Measurements from ENCODE around the gene SLC9A3.

The SLC9A3 gene

GRCh38 chr5:458547-459353 lies 65.5 kb downstream of the SLC9A3 start:
- Histone ChIP-seq H3K27ac (no peak overlapping the region), H3K4me2 (no peak overlapping the region), H3K4me3 (no peak overlapping the region), H3K36me3 (peaks cover 86 to 98% (median 94%) of the 10 kb centered on the region in 11 experiments), H3K9me3 (replicated peaks in 1 of 11) (no peaks in the 10 kb centered on the region), H4K20me1 (peaks cover 62 to 93% (median 78%) of the 10 kb centered on the region in 11 experiments), H3K4me1 (peaks cover 1 to 9% (median 4%) of the 10 kb centered on the region in 10 experiments; a peak in 19 of 20 replicates), H3K9ac (no peak overlapping the region), H3K27me3 (no peaks in the 10 kb centered on the region)
- no peak for TF ChIP-seq Cebpa-rat (IDR thresholded peaks at IDR 0.05)

GRCh38 chr5:457195-457961 lies 66.9 kb downstream of the SLC9A3 start:
- H3K4me3 ChIP-seq, result no peak overlapping the region
- no peaks in the 10 kb centered on the region for H3K27me3 ChIP-seq
- H3K36me3 ChIP-seq, result peaks cover 93 to 100% (median 98%) of the 10 kb centered on the region in 11 experiments
- peaks cover 6 to 20% (median 17%) of the 10 kb centered on the region in 10 experiments; a peak in 19 of 20 replicates for H3K4me1 ChIP-seq
- H4K20me1 ChIP-seq, result peaks cover 74 to 98% (median 87%) of the 10 kb centered on the region in 11 experiments
- no peak for TF ChIP-seq Cebpa-rat (IDR thresholded peaks at IDR 0.05)
- no peak overlapping the region for H3K27ac ChIP-seq
- H3K9me3 ChIP-seq (replicated peaks in 1 of 11), result peaks cover 3 to 7% (median 5%) of the 10 kb centered on the region in 11 experiments; a peak in 21 of 22 replicates
- H3K4me2 ChIP-seq, result no peak overlapping the region
- H3K9ac ChIP-seq, result no peak overlapping the region

- Histone ChIP-seq H3K36me3 (peaks cover 93 to 100% (median 98%) of the 10 kb centered on the region in 11 experiments), H4K20me1 (peaks cover 74 to 95% (median 82%) of the 10 kb centered on the region in 11 experiments), H3K27ac (no peak overlapping the region), H3K27me3 (no peaks in the 10 kb centered on the region), H3K9me3 (replicated peaks in 1 of 11) (peaks cover 11 to 15% (median 13%) of the 10 kb centered on the region in 11 experiments), H3K4me3 (no peak overlapping the region), H3K9ac (no peak overlapping the region), H3K4me2 (no peak overlapping the region), H3K4me1 (peaks cover 6 to 21% (median 17%) of the 10 kb centered on the region in 10 experiments; a peak in 19 of 20 replicates)
- no peak for TF ChIP-seq Cebpa-rat (IDR thresholded peaks at IDR 0.05)
These were observed 67.7 kb downstream of the SLC9A3 start for GRCh38 chr5:456351-457194.

GRCh38 chr5:455806-456205 lies 68.4 kb downstream of the SLC9A3 start:
- Histone ChIP-seq H3K27ac (no peak overlapping the region), H3K4me1 (peaks cover 6 to 21% (median 17%) of the 10 kb centered on the region in 10 experiments; a peak in 19 of 20 replicates), H3K4me2 (no peak overlapping the region), H3K4me3 (no peak overlapping the region), H3K36me3 (peaks cover 98 to 100% (median 100%) of the 10 kb centered on the region in 11 experiments), H3K9ac (no peak overlapping the region), H3K27me3 (no peaks in the 10 kb centered on the region), H4K20me1 (peaks cover 73 to 90% (median 81%) of the 10 kb centered on the region in 11 experiments), H3K9me3 (replicated peaks in 1 of 11) (peaks cover 19 to 22% (median 21%) of the 10 kb centered on the region in 11 experiments)
- no peak for TF ChIP-seq Cebpa-rat (IDR thresholded peaks at IDR 0.05)

GRCh38 chr5:454936-455335 lies 69.3 kb downstream of the SLC9A3 start:
- no peak overlapping the region for H3K4me2 ChIP-seq
- no peaks in the 10 kb centered on the region for H3K27me3 ChIP-seq
- H3K9ac ChIP-seq, result no peak overlapping the region

GRCh38 chr5:453725-454481 lies 70.3 kb downstream of the SLC9A3 start:
- H3K27me3 ChIP-seq, result no peaks in the 10 kb centered on the region
- peaks cover 62 to 78% (median 67%) of the 10 kb centered on the region in 11 experiments for H4K20me1 ChIP-seq
- no peak overlapping the region for H3K9ac ChIP-seq
- no peak overlapping the region for H3K27ac ChIP-seq
- H3K4me2 ChIP-seq, result peak overlapping the region in 7 of 11 experiments; percentile 54 to 80 (median 73); a peak in 12 of 22 replicates
- TF ChIP-seq Cebpa-rat (IDR thresholded peaks at IDR 0.05), result no peak
- H3K9me3 ChIP-seq (replicated peaks in 1 of 11), result peaks cover 23 to 32% (median 28%) of the 10 kb centered on the region in 11 experiments
- peaks cover 6 to 21% (median 18%) of the 10 kb centered on the region in 10 experiments; a peak in 19 of 20 replicates for H3K4me1 ChIP-seq
- H3K4me3 ChIP-seq, result no peak overlapping the region
- peaks cover 98 to 100% (median 100%) of the 10 kb centered on the region in 11 experiments for H3K36me3 ChIP-seq

More at GRCh38 chr5:454936-455335, 69.3 kb downstream of the SLC9A3 start:
- H3K27ac ChIP-seq, result no peak overlapping the region
- H3K4me3 ChIP-seq, result no peak overlapping the region
- peaks cover 6 to 21% (median 17%) of the 10 kb centered on the region in 10 experiments; a peak in 19 of 20 replicates for H3K4me1 ChIP-seq
- peaks cover 67 to 81% (median 73%) of the 10 kb centered on the region in 11 experiments for H4K20me1 ChIP-seq
- no peak for TF ChIP-seq Cebpa-rat (IDR thresholded peaks at IDR 0.05)
- H3K9me3 ChIP-seq (replicated peaks in 1 of 11), result peaks cover 23 to 30% (median 28%) of the 10 kb centered on the region in 11 experiments
- H3K36me3 ChIP-seq, result peaks cover 98 to 100% (median 100%) of the 10 kb centered on the region in 11 experiments

GRCh38 chr5:452978-453710 lies 71.1 kb downstream of the SLC9A3 start:
- H3K27ac ChIP-seq, result no peak overlapping the region
- H3K27me3 ChIP-seq, result no peaks in the 10 kb centered on the region
- H3K4me1 ChIP-seq, result peaks cover 14 to 27% (median 21%) of the 10 kb centered on the region in 10 experiments
- H3K4me2 ChIP-seq, result peak overlapping the region; percentile 25 to 80 (median 68); a peak in 19 of 22 replicates
- peaks cover 23 to 32% (median 28%) of the 10 kb centered on the region in 11 experiments for H3K9me3 ChIP-seq (replicated peaks in 1 of 11)
- no peak for TF ChIP-seq Cebpa-rat (IDR thresholded peaks at IDR 0.05)
- no peak overlapping the region for H3K4me3 ChIP-seq
- H3K36me3 ChIP-seq, result peaks cover 98 to 100% (median 100%) of the 10 kb centered on the region in 11 experiments
- no peak overlapping the region; a peak in 1 of 22 replicates for H3K9ac ChIP-seq
- peaks cover 56 to 78% (median 67%) of the 10 kb centered on the region in 11 experiments for H4K20me1 ChIP-seq
